ENCODE results near the gene MGAT4C.

DNA sequence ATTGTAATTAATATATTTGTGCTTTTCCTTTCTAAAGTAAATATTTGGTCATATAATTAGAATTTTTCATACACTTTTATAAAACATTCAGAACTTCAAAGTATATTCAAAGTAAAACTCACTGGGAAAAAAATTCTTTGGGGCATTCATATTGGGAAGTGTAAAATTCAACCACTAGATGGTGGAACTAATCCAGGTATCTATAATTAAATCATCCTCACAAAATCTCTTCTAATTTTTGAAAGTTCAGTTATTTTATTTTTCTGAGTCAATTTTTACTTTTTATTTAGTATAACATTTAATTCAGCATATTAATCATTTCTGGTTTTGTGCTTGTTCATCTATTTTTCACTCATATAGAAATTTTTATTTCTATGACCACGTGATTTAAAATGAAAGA, 301.1 kb downstream of the MGAT4C start:
- TF ChIP-seq, protein P1, sequence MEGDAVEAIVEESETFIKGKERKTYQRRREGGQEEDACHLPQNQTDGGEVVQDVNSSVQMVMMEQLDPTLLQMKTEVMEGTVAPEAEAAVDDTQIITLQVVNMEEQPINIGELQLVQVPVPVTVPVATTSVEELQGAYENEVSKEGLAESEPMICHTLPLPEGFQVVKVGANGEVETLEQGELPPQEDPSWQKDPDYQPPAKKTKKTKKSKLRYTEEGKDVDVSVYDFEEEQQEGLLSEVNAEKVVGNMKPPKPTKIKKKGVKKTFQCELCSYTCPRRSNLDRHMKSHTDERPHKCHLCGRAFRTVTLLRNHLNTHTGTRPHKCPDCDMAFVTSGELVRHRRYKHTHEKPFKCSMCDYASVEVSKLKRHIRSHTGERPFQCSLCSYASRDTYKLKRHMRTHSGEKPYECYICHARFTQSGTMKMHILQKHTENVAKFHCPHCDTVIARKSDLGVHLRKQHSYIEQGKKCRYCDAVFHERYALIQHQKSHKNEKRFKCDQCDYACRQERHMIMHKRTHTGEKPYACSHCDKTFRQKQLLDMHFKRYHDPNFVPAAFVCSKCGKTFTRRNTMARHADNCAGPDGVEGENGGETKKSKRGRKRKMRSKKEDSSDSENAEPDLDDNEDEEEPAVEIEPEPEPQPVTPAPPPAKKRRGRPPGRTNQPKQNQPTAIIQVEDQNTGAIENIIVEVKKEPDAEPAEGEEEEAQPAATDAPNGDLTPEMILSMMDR (IDR thresholded peaks at IDR 0.05): no peak
- no peak for TF ChIP-seq POLR2A (IDR thresholded peaks at IDR 0.05)
